Urothelium cell line (cell line): ENCODE results near the gene OR51D1.
A peak's percentile ranks its signal among the peaks of the same experiment; 100 is the strongest.

Source experiments
- DNase-seq: peaks from one replicate; pipeline ENCODE4 v3.0.0; 2011; ENCODE audit warnings: low spot score, mixed read lengths
- FAIRE-seq: peaks from 2 replicates; lab custom pipeline; 2011; peaks lifted over from hg19 to GRCh38; lab: Jason Lieb, UNC

OR51D1 gene

DNA sequence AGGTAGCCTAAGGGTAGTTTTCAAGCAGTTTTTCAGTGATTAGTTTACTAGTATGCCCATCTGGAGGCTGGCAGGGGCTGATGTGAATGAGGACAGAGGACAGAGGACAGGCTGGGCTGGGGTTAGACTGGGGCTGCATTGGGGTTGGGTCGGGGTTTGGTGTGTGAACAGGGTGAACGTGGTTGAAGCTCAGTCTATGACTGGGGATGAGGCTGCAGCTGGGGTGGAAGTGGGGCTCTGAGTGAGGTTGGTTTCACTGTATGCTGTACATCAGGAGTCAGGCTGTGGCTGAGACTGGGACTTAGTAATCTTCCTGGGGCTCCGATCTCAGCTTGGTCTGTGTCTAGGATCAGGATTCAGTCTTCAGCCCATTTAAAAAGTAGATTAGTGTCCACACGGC lies 7.0 kb downstream of the OR51D1 start:
- DNase-seq = no peak
- no peak for FAIRE-seq

DNA sequence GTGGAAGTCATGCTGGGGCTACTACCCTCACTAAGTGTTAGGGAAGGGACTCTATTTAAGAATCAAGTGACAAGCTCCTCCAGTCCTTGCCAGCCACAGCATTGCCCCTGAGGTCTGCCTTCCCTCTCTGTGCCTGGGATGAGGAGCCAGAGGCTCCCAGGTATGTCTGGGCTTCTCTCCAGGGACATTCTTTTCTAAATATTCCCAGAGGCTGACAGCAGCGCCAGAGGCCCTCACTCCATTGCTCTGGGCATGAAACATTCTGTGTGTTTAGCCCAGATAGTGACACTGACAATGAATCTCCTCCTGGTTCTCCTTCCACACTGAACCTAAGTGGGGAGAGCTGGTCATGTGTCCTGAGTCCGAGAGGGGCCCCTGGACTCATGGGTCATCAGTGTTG lies 8.7 kb downstream of the OR51D1 start:
- no peak for DNase-seq
- FAIRE-seq = no peak

DNA sequence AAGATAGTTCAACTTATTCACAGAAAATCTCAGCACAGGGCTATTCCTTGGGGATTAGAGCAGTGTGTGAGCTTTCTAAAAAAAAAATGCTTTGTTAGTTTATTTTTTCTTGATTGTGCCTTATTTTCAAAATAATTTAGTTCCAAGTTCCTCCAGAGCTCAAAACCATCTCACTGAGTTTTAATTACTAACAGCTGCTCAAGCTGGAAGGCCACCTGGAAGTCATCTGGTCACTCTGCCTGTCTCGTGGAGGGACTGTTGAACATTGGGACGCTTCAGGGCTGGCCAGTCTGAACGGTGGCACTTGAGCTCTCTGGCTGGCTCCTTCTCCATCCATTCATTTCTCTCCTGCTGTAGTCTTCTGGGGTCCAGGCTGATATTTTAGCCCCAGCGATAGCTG lies 10.5 kb downstream of the OR51D1 start:
- DNase-seq = no peak
- no peak for FAIRE-seq

DNA sequence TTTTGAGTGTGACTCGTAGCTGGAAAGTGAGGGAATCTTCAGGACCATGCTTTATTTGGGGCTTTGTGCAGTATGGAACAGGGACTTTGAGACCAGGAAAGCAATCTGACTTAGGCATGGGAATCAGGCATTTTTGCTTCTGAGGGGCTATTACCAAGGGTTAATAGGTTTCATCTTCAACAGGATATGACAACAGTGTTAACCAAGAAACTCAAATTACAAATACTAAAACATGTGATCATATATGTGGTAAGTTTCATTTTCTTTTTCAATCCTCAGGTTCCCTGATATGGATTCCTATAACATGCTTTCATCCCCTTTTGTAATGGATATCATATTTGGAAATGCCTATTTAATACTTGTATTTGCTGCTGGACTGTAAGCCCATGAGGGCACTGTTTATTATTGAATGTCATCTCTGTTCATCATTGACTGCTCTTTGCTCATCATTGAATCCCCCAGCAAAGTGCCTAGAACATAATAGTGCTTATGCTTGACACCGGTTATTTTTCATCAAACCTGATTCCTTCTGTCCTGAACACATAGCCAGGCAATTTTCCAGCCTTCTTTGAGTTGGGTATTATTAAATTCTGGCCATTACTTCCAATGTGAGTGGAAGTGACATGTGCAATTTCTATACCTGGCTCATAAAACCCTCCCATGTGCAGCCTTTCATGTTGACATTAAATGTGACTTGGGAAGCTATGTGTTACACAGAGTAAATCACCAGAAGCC lies 17.5 kb downstream of the OR51D1 start:
- FAIRE-seq (no peak), DNase-seq (no peak)

DNA sequence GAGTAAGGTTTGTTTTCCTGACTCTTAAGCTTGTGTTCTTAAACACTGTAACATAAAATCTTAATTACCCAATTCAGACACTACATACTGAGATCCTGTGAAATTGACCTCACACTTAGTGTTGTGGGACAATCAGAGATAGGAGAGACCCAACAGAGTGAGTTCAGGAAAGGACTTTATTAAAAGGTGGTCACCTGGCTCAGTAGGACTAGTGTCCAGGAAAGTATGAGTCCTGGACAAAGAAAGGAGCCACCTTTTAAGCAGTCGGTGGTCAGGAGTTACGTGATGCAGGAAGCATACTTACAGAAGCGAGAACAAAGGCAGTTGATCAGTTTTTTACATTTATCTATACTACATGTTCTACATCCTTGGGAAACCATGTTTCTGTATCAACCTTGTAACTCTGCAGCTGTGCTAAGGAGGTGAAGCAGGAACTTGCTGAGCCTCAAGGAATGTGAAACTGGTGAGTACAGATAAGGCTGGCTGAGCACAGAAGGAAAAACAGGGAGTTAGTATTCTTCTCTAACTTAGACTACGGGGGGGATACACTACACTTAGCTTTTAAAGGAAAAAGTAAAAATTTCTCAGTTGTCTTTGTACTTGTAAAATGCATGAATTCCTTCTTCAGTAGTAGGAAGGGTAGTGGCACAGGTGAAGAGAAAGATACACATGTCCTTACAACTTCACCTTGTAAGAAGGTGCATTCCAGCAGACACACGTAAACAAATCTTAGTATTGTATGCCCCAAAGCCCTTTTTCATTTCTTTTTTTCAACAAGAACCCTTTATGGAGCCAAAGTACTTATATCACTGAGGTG lies 21.6 kb downstream of the OR51D1 start:
- DNase-seq (no peak), FAIRE-seq (no peak)

DNA sequence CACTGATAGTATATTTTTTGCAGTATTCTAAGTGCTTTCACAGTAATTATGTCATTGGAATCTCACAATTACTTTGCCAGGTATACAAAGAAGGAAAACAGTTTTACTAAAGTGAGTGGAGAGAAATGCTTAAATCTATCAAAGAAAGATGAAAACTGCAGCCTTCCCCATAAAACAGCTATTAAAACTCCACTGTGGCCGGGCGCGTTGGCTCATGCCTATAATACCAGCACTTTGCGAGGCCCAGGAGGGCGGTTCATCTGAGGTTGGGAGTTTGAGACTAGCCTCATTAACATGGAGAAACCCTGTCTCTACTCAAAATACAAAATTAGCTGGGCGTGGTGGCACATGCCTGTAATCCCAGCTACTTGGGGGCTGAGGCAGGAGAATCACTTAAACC lies 25.6 kb downstream of the OR51D1 start:
- DNase-seq (no peak), FAIRE-seq (no peak)

DNA sequence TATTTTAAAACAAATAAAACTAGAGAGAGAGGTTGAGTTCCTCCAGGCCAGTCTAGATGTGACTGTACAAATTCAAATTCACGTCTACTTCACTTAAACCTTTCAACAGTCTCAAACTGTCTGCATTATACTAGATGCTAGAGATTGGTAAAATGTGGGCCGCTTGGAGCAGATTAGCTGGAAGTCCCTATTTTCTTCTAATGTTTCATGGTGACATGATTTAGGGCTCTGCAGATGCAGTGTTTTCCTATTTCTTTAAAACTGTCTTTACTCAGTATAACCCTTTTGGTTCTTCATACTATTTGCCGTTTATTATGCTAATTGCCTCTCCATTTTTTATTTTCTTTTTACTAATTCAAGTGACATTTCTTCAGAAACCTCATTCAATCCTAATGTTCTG lies 26.9 kb downstream of the OR51D1 start:
- DNase-seq = no peak
- FAIRE-seq = no peak

DNA sequence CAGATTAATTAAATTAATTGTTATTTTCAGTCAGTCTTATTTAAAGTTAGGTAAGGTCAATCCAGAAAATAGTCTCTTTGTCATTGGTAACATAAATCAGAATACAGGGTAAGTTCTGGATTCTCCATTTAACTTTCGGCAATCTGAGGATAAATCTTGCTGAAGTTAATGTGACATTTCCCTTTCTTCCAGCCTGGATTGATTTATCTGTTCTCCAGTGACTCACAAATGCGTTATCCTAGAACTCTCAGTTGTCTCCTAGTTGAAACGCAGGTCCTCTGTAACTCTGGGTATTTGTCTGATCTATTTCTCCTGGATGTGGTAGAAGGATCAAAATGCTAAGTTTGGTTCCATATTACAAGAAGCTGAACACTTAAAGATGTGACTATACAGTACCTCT lies 27.5 kb downstream of the OR51D1 start:
- FAIRE-seq (no peak), DNase-seq (no peak)

DNA sequence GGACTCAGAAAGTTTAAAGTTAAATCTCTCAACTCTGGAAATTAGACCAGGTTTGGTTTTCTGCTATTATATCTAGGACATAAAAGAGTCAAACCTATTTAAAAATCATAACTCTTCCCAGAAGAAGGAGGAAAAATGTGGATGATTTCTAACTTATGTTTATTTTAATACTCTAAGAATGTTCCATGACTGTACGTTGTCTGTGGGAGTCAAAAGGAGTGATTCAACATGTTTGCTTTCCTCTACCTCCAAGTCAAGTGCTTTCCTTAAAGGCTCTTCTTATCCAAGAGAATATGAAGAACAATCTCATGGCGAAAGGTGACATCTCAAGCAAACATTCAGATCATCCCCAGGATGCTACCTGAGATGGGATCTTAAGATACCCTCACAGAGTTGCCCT lies 28.1 kb downstream of the OR51D1 start:
- no peak for FAIRE-seq

DNA sequence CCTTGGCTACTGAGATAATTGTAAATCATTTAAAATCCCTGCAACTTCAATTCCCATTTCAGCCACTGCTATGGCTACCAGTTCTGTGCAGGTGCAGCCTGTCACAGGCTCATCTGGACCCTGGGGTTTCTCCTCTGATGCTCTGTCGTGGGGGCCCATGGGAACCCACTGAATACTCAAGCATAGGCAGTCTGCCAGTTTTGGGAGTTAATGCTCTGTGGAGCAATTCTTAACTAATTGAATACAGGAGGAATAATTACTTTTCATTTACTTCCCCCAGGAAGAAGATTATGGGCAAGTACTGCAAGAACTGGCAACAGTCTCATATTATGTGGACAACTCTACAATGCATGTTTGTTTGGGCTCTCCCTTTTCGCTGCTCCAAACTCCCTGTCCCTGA lies 34.5 kb downstream of the OR51D1 start:
- DNase-seq = no peak
- no peak for FAIRE-seq

More for the DNA sequence above, 28.1 kb downstream of the OR51D1 start:
- DNase-seq = no peak

DNA sequence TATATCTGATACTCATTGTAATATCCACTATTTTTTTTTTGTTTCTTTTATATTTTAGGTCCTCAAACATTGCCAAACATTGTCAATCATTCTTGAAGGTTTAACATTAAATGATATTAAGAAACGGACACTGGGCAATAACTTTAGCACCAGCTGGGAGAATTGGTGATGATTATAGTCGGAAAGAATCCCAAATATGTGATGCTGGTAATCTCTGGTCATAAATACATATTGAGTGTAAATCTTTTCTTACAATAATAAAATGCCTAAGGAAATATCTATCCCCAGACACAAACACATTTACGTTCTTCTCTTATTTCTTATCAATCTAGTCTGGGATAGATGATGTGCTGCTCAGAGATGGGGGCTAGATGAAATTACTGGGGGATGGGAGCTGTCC lies 35.2 kb downstream of the OR51D1 start:
- peak; percentile 30 for DNase-seq
- FAIRE-seq = no peak

DNA sequence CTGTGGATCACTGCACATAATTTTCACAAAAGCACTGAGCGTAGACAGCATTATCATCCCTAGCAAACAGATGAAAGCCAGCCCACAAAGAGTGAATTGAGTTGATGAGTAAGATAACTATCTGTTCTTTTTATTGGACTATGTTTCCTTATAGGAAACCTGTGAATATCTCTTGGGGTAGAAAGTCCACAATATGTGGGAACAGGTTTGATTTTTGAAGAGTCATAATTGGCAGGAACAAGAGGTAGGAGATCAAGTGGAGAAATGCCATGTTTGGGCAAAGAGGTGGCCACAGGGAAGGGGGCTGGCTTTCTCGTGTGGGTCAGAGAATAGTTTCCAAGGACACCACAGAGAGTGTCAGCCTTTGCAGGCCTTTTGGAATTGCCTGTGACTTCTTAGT lies 36.5 kb downstream of the OR51D1 start:
- FAIRE-seq = no peak

DNA sequence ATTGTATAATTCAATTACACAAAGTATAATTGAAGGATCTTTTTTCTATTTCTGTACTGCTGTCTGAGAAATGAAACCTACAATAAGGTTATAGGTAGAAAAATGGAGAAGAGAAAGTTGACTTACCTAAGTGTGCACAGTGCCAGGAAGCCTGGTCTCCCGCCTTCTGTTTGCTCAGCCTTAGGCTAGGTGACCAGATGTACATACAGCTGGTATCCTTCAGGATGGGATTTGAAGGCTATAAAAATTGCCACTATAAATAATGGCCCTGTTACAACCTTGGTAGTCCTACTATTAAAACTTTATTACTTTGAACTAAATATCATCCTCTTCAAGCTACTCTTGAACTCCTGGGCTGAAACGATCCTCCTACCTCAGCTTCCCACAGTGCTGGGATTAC lies 40.7 kb downstream of the OR51D1 start:
- DNase-seq (no peak), FAIRE-seq (no peak)

More for the DNA sequence above, 36.5 kb downstream of the OR51D1 start:
- no peak for DNase-seq

DNA sequence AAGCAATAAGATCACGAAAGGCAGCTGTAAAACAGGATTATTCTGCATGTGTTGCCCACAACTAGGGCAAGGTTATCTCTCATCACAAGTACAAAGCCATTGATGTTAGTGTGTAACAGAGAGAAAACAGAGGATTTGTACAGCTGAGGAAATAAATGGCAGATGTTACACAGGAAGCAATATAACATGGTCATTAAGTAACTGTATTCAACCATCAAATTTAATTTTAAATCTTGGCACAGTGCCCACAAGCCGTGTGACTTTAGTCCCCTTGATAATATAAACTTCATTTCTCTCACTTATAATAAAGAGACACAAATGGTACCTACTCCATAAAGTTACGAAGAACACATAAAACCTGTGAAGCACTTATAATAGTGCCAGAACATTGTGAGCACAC lies 43.1 kb downstream of the OR51D1 start:
- FAIRE-seq (peak; percentile 27), DNase-seq (no peak)

DNA sequence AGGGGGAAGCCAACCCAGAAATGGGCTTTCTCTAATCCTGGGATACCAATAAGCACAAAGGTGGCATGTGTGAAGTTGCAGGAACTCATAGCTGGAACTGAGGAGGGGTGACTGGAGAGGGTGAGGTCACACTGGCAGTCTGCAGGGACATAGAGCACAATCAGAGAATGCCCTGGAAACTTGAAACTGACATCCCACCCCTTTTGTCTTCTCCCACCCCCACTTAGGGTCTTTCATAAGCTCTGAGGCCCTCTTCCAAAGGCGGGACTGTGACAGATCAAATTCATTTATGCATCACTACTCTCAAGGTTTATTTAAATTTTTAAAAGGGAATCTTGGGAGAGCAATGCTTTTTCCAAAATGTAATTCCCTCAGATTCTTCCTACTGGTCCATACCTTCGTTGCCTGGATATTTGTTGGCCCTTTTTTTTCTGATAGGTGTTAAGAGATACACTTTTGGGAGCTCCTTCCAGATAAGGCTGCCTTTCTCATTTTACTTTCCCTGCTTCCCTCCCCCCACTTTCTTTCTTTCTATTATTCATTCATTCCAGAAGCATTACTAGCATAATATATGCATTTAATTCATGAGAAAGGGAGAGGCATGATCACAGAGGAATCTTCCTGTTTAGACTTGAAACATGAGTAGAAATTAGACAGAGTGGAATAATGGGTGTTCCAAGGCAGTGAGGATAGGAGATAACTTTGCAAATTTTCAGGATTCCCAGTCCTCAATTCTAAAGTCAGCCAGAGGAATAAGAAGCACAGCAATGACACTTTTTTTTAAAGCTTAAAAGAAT lies 45.5 kb downstream of the OR51D1 start:
- FAIRE-seq = no peak
- no peak for DNase-seq

DNA sequence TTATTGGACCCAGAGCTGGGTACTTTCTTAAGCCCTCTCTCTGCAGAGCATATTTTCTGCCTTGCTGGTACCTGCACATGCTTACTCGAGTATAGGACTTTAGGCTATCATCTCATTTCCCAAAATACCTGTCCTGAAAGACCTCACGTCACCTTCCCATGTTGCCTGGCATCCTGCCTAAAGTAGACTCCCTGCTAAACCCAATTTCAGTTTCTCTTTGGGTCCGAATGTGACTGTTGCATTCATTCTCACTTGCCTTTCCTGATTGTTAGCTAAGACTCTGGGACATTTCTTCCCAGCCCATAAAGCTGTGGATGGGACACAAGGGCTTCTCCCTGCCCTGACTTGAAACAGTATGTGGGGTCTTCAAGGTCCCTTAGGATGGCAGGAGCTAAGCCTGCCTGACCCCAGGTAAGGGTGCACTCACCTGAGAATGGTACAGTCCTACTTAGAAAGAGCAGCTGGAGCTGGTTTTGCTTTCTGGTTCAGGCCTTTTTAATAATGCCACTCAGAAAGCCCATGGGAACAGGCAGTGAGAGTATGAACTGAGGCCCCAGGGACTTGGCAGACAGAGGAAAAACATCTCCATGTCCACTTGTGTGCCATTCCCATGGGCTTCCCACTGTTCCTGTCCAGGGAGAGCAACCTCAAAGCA lies 47.5 kb downstream of the OR51D1 start:
- no peak for FAIRE-seq
- no peak for DNase-seq
